CD4-positive, alpha-beta T cell treated with Interleukin-15 for 4 hours (primary cell): ENCODE data around the gene MYOM3.

ENCODE experiments used
- DNase-seq: peaks from one replicate; pipeline ENCODE4 v3.0.0-alpha.2; 2020; ENCODE audit warnings: low spot score

MYOM3 gene

DNA sequence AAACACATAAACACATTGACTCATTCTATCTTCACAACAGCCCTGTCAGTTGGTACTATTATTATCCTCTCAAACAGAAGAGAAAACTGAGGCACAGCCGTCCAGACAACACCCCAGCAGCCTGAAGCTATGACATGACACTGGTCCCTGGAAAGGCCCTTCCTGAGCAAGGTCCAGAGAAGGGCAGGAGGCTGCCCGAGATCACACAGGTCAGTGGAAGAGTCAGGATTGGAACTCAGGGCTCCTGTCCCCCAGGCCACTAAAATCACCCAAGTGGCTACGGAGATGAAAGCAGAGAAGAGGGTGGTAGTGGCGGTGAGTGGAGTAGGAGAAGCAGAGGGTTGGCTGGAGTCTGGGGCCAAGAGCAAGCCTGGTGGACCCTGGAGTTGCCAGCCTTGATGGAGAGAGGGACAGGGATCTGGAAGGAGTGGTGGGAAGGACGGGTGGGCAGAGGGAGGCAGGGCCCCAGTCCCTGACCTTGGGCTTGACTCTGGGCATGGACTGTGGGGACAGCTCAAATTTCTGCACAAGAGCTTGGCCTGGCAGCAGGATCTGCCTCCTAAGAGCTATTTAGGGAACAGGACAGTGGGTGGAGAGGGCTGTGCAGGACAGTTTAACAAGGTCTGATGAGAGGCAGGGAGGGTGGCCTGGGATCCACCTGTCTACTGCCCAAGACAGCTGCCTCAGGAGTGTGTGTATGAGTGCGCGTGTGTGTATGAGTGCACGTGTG is 15.8 kb downstream of the MYOM3 start:
- DNase-seq: no peak

DNA sequence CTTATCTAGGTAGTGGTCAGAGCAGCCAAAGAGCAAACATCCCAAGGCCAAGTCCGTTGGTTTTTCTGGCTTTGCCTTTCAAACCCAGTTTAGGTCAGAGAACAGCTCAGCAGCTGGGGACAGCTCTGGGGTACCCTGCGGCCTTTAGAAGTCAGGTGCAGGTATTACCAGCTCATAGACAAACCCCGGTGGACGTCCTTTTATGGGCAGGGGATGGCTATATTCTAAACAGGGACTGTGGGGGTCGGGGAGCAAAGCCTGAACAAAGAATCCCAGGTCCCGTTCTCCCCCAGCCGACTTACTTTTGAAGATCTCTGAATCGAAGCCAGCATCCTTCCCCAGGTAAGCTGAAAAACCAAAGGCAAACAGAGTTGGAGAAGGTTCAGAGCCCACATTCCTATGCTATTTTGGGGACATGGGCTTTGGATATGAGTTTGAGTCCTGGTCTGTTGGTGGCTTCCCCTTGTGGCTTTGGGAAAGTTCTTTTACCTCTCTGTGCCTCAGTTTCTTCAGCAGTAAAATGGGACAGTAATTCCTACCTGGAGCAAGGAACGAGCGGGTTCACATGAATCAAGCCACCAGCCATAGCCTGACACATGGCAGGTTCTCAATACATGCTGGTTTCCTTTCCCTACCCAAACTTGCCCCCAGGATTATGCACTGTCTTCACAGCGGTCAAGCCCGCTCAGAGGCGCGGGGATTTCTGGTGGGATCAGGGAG is 16.6 kb downstream of the MYOM3 start:
- no peak for DNase-seq

DNA sequence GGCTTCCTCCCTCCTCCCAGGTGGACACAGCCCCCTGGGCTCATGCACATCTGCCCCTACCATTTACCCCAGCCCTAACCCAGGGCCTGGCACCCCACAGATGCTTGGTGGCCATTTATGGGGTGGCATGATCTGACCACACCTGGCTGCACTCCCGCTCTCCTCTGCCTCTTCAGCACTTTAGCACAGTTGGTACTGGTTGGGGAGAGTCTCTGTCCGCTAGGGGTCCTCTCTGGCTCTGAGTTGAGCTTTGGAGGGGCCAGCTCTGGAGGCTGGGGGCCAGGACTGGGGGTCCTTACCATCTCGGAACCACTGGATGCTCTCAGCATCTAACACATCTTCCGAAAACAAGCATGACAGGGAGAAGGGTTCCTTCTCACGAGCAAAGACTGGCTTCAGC is 17.4 kb downstream of the MYOM3 start:
- no peak for DNase-seq

DNA sequence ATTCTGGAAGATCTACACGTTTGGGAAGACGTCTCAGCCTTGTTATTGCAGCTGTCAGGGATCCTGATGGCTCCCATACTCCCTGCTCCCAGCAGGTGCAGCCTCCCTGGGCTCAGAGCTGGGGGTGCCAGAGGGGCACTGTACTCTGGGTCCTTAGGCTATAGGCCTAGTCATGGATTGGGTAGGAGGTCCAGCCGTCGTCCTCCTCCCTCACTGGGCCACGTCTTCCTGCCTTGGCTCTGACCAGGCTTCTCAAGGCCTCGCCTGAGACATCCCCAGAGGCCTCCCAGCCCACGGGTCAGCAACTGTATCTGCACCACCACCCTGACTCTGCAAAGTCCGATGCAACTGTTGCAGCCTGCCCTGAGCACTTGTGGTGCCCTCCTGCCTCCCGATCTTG is 18.2 kb downstream of the MYOM3 start:
- no peak for DNase-seq

DNA sequence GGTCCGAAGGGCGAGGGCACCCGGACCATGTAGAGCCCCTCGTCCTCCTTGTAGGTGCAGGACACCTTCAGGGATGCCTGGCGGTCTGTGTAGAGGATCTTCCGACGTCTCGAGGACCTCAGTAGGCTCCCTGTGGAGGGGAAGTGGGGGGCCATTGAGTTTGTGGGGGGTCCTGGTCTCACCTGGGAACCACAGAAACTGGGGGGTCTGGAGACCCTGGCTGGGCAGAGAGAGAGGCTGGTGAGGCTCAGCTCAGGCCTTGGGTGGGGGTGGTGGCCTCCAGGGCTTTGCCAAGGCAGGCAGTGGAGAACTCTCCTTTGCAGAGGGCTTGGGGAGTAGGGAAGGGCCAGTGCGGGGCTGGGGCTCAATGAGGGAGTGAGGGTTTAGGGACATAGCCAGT is 19.0 kb downstream of the MYOM3 start:
- no peak for DNase-seq

DNA sequence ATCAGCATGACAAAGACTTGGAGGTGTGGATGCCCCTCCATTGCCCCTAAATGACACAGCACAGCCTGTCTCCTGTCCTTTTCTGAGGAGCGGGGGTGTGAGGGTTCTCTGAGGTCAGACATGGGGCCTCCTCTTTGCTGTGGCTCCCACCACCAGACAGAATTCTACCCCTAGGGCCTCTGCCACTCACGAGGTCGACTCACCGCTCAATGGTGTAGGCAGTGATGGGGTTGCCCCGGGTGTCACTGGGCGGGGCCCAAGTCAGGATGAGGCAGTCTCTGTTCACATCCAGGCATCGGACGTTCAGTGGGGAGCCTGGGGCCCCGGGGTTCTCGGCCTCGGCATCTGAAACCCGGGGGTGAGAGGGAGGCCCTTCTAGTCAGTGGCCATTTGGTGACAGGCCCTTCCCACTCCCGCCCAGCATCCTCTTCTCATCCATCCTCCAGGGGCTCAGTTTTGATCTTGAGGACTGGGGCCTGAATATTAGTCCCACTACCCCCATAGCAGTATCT is 19.9 kb downstream of the MYOM3 start:
- no peak for DNase-seq

DNA sequence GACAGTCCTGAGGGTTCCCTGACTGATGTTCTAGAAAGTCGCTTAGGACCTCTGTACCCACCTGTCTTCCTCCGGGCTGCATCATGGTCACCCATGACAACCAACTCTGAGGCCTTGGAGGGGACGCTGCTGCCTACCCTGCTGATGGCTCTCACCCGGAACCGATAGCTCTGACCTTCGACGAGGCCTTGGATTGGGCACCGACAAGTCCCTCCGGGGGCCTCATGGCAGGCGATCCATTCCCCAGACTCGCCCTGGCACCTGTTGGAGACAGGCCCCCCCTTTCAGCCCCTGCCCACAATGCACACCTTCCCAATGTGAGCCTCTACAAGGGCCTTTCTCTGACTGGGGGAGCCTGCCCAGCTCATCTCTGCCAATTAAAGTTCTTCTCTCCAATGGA is 21.2 kb downstream of the MYOM3 start:
- DNase-seq: no peak

DNA sequence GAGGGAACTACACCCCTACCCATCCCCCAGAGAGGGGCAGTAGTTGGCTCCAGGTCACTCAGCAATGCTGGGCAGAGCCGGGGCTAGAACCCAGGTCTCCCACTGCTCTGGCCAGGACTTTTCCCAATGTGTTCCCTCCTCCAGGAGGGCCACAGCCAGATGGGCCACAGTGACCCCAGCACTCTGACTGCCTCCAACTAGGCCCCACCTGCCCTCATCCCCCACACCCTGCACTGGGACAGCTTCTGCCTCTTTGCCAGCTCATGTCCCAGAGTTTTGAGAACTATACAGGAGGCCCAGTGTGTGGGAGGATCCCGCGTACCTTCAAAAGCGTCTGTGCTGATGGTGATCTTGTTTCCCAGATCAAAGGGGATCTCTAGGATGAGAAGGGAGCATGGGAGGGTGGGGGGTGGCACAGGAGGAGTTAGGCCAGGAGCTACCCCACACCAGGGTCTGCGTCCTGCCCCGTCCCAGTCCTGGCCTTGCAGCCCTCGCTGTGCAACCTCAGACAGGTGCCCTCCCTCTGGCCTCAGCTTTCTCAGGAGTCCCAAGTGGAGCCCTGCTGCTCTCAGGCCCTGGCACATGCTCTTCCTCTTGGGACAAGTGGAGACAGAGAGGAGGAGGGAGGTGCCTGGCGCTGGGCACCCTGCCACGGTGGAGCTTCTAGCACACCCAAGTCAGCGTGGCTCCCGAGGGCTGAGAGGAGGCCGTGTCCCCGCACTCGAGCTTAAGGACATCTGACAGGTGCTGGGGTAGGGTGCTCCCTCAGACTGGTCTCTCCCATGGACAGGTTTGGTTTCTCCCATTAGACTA is 22.0 kb downstream of the MYOM3 start:
- no peak for DNase-seq

DNA sequence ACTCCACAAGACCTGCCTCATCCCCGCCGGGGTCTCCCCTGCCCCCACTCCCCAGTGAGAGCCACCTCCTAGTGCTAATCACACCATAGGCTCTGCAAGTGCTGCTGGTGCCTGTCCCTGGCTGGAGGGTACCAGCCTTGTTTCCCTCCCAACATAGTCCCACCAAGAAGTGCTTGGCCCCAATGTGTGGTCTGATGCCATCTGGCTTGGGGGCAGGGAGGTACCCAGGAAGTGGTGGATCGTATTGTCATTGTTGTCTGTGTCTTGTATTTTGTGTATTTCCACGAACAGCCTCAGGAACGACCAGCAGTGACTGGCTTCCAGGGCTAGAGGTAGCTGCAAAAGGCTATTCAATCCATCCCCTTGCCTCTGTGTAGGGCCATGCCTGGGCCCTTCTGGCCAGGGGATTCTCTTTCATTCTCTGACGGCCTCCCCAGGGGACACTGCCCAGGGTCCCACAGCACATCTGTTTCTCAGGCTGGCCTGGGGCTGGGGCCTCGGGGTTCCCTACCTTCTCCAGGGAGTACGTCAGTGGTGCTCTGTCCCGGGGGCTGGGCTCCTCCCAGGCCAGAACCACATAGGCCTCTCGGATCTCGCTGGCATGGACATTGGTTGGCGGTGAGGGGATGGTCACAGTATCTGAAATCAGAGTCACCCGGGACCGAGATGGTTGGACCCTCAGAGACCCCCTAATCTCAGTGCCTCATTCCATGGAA is 22.8 kb downstream of the MYOM3 start:
- no peak for DNase-seq

DNA sequence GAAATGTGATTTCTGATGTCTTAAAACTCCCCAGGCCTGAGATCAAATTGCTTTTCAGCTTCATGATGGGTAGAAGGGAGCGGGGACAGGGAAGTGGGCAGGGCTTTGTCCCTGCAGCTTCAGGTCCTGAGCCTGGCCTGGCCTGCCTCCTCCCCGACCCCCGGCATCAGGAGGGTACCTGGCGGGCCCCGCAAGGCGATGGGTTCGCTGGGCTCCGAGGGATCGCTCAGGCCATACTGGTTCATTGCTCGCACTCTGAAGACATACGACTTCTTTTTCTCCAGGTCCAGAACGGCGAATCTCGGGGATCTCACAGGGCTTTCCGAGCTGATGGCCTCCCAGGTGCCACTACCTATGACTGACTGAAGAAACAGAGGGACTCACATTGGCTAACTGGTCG is 25.5 kb downstream of the MYOM3 start:
- DNase-seq: no peak

DNA sequence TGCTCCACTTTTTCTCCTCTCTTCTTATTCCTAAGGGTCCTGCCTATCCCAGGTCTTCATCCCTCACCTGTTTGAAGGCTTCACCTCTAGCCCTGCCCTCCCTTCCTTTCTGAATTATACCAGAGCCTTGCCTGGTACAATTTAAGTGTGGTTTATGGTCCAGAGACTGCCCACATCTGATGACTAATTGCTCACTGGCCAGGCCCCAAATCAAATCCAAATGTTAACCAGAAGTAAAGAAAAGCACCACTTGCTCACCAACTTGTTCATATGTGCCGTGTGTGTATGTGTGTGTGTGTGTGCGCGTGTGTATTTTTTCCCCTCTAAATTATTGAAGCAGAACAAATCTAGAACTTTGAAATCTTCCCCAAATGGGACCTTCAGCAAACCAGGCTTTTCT is 26.4 kb downstream of the MYOM3 start:
- DNase-seq: no peak

DNA sequence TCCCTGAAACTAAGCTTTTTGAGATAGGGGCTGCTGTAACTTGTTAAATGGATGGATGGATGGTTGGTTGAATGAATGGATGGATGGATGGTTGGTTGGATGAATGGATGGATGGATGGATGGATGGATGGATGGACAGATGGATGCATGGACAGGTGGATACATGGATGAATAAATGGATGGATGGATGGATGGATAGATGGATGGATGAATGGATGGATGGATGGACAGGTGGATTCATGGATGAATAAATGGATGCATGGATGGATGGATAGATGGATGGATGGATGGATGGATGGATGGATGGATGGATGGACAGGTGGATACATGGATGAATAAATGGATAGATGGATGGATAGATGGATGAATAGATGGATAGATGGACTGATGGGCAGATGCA is 26.9 kb downstream of the MYOM3 start:
- no peak for DNase-seq

DNA sequence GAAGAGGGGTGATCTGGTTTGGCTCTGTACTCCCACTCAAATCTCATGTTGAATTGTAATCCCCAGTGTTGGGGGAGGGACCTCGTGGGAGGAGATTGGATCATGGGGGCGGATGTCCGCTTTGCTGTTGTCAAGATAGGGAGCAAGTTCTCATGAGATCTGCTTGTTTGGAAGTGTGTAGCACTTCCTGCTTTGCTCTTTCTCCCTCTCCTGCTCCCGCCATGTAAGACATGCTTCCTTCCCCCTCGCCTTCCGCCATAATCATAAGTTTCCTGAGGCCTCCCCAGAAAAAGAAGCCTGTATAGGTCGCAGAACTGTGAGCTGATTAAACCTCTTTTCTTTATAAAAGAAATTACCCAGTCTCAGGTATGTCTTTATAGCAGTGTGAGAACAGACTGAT is 27.9 kb downstream of the MYOM3 start:
- DNase-seq: no peak

DNA sequence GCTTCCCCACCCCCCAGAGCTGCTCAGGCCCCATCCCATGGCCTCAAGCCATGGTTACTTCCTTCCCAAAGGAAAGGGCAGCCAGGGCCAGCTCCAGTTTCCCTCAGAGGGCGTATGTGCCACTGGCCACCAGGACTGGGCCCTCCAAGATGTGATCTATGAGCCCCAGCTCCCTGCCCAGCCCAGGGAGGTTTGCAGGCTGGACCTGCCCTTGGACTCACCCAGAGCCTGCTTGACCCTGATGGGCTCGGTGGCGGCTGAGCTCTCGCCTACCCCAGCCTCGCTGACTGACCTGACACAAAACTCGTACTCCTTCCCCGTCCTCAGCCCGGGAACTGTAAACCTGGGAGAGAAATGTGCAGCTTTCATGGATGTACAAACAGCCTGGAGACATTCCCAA is 29.6 kb downstream of the MYOM3 start:
- no peak for DNase-seq

DNA sequence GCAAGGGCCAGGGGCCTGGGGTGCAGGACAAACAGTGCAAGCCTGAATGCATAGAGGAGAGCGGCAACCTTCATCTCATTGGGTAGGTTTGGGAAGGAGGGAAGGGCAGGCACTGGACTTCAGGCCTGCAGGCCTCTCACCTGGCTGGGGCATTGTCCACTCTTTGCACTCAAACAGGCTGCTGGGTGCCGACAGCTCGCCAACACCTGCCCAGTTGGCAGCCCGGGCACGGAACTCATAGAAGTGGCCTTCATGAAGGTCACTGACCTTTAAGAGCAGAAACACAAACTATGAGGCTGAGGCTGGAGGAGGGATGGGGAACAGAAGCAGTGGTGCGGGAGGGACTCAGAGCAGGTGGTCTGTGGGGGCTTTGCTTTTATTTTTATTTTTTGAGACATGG is 30.7 kb downstream of the MYOM3 start:
- no peak for DNase-seq

DNA sequence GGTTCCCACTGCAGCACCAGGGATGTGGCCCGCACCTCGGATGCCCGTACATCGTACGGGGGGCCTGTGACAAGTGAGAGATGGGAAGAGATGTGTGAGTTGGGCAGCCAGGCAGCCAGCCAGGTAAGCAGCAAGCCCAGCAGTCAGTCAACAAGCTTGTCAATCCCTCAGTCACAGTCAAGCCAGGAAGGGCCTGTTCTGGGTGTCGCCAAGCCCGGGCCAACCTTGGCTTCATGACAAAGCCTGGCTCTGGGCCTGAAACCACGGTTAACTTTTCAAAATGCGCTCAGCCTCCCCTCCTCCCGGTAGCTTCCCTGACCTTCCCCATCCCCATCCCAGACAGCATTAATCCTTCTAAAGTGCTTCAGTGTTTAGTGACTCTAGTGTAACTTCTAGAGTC is 31.8 kb downstream of the MYOM3 start:
- no peak for DNase-seq

DNA sequence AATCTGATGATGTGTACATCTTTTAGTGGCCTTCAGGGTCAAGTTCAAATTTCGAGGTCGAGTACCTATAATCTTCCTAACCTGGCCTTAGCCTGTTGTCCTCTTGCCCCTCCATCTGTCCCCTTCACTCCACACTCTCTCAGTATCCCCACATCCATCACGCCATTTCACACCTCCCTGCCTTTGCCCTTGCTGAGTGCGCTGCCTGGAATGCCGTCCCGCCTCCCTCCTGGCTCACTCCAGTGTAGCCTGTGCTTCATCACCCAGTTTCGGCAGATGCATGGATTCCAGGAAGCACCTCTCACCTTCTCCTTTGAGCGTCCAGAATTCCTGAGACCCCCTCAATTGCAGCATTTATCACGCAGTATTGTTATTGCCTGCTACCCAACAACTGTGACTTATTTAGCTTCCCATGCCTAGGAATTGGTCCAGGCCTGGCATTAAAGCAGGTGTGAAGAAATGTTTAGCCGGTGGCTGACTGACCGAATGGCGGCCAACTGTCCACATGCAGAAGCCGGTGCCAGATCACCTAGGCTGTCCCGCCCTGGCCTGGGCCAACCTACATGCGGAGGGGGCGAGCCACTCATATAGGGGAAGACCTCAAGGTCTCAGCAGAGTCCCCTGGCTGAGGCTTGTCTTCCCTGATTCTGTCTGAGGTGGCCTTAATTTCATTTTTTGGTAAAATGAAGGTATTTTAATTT is 34.5 kb downstream of the MYOM3 start:
- no peak for DNase-seq

DNA sequence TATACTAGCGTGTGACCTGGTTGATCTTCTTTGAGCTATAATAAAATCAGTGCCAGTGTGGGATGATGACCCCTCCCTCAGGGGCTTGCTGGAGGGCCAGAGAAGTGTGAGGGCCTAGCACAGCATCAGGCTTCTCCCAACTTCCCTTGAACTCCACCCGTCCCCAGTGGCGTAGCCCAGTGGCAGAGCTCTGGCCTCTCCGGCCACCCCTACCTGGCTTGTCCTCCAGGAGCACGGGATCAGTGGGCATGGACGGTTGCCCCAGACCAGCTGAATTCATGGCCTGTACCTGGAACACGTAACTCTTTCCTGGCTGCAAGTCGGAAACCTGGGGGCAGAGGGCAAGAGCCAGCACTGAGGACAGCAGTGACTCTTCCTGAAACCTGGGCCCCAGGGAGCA is 36.0 kb downstream of the MYOM3 start:
- no peak for DNase-seq

DNA sequence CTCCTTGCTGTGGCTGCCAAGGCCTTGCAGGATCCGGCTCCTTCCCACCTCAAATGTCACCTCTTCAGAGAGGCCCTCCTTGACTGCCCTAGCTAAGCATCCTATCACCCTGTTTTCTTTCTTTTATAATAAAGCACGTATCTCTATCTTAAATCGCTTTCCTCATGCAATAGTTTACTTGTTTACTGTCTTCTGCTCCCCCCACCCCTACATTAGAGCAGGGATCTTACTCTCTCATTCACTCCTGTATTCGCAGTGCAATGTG is 36.4 kb downstream of the MYOM3 start:
- no peak for DNase-seq

DNA sequence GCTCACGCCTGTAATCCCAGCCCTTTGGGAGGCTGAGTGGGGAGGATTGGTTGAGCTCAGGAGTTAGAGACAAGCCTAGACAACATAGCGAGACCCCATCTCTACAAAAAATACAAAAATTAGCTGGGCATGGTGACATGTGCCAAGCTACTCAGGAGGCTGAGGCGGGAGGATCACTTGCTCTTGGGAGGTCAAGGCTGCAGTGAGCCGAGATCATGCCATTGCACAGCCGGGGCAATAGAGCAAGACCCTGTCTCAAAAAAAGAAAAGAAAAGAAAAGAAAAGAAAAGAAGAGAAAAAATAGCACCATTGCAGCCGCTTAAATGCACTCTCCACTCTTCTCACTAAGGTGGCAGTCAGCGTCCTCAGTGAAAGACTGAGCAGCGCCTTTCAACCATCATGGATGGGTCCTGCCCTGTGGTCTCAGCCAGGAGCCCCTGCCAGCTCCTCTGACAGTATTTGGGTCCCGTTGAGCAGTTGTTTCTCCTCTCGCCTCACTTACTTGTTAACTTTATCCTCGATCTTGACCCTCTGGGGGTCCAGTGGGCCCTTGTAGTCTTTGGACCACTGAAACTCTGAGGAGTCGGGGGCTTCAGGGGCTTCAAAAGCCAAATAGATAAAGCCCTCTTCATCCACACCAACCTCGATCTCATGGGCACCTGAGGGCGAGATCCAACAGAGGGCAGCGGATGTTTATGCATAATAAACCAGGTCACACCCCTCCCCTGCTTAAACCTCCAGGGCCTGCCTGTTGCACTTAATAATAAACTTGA is 36.9 kb downstream of the MYOM3 start:
- no peak for DNase-seq

DNA sequence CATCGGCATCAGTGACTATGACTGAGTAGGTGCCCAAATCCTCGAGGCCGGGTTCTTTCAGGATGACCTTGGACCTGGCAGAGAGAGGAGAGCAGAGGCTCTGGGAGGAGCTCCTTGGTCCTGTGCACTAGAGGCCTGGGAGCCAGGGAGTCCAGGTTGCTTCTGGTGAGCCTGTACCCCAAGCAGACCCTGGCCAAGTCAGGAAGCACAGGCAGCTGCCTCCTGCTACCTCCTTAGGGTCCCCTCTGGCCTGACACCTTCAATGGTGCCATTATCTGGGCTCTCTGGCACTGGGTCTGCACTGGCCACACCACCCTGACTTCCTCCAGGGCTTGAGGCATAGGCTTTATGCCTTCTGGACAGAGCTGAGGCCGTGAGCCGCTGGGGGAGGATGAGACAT is 37.7 kb downstream of the MYOM3 start:
- no peak for DNase-seq
